GM12864 (cell line): Measurements from ENCODE around the gene EPB41L3.

Experiments
- DNase-seq: peaks from one replicate; pipeline ENCODE4 v3.0.0-alpha.2; 2011; ENCODE audit warnings: low read depth
- H3K4me3 ChIP-seq: 2 replicates; pipeline ENCODE4 v1.5.1; 2011; ENCODE audit warnings: mild to moderate bottlenecking, low read depth, low read length, control low read depth
- TF ChIP-seq, protein P1 (sequence below): IDR thresholded peaks from 2 replicates; pipeline ENCODE4 v1.5.1; 2011; ENCODE audit warnings: low read depth, mild to moderate bottlenecking, moderate library complexity, low read length, control low read depth, inconsistent platforms; ENCODE audit errors: missing control alignments

EPB41L3 gene

DNA sequence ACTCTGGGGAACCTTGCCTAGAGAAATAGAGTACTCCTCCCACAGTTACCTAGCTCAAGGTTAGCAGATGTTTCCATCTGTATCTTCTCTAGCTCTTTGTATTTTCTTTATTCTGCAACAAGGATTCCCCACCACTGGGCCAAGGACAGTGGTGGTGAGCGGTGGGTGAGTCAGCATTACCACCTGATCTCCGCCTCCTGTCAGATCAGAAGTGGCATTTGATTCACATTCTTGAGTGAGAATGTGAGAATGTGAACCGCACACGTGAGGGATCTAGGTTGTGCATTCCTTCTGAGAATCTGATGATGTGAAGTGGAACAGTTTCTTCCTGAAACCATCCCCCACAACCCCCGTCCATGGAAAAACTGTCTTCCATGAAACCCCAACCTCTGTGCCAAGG lies 9.0 kb downstream of the EPB41L3 start:
- TF ChIP-seq, protein P1, sequence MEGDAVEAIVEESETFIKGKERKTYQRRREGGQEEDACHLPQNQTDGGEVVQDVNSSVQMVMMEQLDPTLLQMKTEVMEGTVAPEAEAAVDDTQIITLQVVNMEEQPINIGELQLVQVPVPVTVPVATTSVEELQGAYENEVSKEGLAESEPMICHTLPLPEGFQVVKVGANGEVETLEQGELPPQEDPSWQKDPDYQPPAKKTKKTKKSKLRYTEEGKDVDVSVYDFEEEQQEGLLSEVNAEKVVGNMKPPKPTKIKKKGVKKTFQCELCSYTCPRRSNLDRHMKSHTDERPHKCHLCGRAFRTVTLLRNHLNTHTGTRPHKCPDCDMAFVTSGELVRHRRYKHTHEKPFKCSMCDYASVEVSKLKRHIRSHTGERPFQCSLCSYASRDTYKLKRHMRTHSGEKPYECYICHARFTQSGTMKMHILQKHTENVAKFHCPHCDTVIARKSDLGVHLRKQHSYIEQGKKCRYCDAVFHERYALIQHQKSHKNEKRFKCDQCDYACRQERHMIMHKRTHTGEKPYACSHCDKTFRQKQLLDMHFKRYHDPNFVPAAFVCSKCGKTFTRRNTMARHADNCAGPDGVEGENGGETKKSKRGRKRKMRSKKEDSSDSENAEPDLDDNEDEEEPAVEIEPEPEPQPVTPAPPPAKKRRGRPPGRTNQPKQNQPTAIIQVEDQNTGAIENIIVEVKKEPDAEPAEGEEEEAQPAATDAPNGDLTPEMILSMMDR, result no peak
- H3K4me3 ChIP-seq, result no peak overlapping the region
- DNase-seq, result no peak

DNA sequence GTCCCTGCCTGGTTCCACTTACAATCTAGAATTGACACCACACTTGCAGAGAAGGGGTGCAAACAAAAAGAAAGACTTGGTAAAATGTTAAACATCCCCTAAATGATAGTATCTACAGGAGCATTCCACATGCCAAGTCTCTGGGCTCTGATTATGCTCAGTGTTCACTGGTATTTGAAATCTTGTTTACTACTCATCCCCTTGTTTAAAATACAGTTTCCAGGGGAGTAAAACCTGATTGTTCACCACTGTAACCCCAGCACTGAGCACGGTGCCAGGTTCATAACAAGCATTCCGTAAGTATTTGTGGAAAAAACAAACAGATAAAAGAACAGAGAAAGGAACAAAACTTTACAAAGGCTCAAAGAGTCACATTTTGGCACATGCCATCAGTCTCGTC lies 11.7 kb downstream of the EPB41L3 start:
- TF ChIP-seq, protein P1, result no peak
- no peak for DNase-seq
- H3K4me3 ChIP-seq, result no peak overlapping the region

DNA sequence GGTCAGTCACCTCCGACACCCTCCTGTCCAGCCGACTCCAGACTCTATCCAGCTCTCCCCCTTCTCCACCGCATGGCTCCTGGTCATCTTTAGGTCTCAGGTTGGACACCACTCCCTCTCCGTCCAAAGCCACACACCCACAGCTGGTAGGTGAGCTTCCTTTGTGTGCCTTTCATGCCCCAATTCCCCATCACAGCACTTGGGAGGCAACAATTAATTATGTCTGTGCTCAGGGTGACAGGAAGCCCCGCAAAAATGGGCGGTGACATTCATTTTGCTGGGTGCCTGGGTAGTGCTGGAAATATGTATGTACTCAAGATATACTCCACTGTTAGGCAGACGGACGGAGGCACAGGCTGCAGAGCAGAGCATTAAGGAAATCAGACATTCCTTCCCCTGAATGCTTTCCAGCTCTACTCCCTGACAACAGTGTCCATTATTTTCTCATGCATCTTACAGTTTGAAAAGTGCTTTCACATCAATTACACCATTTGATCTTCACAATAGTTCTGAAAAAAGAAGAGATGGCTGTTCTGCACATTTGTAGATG lies 13.1 kb downstream of the EPB41L3 start:
- H3K4me3 ChIP-seq, result no peak overlapping the region
- TF ChIP-seq, protein P1, result no peak
- no peak for DNase-seq

DNA sequence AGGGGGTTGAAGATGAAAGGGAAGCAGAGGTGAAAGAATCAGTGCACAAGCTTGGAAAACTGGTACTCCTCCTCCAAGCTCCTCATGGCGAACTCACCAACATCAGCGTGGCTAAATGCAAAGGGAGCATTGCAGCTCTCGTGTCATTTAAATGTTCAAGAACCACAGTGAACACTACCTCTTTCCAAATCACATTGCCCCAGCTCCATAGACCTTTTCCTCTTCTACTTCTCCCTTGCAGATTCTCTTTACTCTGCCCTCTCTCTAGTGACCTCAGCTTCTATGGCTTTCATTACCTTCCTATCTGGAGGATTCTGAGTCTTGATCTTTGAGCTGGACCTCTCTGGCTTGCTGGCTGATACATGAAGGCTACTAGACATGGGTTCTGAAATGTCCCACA lies 14.3 kb downstream of the EPB41L3 start:
- TF ChIP-seq, protein P1, result no peak
- DNase-seq, result no peak
- H3K4me3 ChIP-seq, result no peak overlapping the region

DNA sequence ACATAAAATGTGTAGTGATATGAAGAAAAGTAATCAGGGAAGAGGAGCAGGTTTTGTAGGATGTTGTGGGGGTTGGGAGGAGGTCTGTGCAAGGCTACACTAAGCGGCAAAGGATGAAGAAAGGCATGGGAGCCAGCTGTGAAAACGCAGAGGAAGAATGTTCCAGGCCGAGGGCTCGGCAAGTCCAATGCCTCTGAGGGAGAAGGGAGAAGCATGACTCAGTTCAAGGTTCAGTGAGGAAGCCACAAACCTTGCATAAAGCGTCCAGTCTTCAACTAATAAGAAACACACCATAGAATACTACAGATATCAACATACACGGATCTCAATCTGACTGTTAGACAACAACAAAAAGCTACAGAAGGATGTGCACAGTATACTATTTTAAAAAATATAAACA lies 16.2 kb downstream of the EPB41L3 start:
- TF ChIP-seq, protein P1, result no peak
- H3K4me3 ChIP-seq, result no peak overlapping the region
- DNase-seq, result no peak

DNA sequence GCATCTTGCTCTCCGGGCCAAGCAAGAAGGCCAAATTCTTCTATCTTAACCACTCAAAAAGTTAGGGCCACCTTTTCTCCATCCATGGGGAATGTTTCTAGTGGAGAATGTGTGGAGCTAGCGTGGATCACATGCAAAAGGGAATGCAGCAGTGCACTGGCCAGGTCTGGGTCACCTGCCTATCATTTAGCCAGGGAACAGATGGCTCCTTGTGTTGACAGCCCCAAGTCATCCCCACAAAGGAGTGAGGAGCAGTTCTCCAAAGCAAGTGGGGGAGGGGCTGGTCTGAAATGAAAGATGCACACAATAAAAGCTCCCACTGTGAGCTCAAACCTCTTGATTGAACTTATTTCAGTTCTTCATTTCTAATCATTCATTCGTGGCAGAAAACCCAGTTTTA lies 19.1 kb downstream of the EPB41L3 start:
- TF ChIP-seq, protein P1, result no peak
- no peak for DNase-seq
- H3K4me3 ChIP-seq, result no peak overlapping the region

DNA sequence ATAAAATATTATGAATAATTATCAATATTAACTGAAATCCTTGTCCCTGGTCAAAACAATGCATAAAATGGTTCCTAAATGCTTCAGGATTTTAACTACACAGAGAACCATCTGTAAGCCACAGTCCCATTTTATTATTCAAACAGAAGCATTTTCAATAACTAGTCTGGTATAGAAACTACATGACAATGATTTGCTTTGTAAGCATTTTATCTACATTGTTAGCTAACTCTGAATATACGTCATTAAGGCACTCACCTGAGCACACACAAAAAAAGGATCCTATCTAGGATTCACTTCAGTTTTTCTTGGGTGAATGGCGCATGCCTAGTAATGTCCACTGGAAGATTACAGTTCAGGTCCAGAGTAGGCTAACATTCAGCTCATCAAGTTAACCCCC lies 22.8 kb downstream of the EPB41L3 start:
- DNase-seq, result no peak
- TF ChIP-seq, protein P1, result no peak
- H3K4me3 ChIP-seq, result no peak overlapping the region
